AG08395 (cell line): ENCODE results near the gene ARHGEF6.

Experiments used
- DNase-seq: peaks from one replicate; pipeline ENCODE4 v3.0.0; 2012; ENCODE audit warnings: mixed read lengths, low spot score

The ARHGEF6 gene

DNA sequence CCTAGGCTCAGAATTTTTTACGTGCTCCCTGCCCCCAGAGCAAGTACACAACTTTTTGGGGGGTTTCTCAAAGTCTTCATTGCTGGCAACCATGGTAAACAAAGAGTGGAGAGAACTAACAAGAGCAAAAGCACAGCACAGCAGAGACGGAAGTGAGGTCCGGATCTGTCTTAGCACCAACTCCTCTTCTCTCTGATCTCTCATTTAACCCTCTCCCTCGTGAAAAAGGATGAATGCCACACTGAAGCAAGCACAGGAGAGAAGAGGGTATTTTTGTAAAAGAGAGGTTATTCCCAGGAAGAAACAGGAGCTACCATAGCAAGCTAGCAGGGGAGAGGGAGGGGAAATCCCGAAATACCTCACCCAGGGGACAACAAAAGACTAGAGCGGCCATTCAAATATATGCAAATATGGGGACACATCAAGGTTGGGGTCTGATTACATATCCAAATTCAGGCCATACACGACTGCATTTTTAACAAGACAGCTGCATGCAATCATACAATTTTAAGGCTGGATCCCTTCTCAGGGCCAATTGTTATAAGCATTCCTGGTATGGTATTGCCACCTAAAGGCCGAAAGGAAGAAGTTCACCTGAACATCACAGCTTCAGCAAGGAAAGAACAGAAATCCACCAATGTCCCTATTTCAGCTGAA lies 86.2 kb downstream of the ARHGEF6 start:
- DNase-seq = peak; percentile 68

DNA sequence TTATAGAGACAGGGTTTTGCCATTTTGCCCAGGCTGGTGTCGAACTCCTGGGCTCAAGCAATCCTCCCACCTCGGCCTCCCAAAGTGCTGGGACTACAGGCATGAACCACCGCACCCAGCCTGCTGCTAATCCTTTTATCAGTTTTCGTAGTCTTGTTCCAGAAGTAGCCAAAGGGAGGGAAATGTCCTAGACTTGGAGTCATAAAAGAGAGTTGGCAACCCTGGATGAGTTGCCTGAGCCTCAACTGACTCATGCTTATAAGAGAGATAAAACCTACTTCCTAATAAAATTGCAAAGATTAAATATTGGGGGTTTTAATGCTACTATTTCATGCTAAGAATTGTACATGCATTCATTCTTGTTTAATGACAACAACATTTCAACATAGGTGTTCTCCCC lies 88.5 kb downstream of the ARHGEF6 start:
- no peak for DNase-seq

DNA sequence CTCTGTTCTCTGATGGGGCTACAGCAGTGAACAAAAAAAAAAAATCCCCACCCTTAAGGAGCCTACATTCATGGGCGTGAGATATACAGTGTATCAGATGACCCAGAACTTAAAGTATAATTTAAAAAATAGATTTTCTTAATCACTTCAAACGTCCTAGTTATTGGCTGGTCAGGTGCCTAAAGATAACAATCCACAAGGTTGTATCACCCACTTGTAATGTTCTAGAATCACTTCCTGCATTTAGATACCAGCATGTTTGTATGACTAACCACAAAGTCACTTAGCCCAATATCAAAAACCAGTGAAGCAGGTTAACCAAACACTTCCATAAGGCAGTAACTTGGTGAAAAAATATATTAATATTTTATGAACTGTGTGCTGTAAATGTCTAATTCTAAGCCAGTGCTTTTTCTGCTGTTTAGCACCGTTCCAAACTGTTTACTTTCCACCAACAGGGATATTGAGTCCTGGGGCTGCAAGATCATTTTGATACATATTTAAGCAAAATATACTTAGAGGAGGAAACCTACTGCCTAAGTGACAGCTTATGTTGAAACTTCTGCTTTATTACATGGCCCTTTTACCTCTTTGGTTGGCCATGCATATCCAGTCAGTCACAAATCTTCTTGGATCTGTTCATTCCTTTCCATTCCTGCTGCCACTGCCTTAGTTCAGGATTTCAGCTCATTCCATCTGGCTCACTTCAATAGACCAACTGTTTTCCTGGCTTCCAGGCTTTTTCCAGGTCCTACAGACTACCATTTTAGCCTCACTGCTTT lies 89.5 kb downstream of the ARHGEF6 start:
- no peak for DNase-seq

DNA sequence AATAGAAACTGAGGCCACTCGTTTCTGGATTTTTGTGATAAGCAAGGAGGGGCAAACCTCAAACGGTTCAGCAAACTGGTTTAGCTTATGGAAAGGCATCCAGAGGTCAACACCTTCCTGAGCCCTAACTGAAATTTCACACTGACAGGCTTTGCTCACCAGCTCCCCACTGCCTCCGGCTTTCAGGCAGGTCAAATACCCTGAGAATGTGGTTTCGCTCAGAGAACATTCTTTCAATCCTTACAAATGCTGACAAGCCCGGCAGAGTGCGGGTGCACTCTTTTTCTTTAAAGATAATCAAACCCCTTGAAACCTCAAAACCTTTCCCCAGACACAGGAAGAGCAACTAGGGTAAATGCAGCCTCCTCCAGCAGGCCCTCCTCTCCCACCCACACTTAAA lies 91.3 kb downstream of the ARHGEF6 start:
- DNase-seq = no peak

DNA sequence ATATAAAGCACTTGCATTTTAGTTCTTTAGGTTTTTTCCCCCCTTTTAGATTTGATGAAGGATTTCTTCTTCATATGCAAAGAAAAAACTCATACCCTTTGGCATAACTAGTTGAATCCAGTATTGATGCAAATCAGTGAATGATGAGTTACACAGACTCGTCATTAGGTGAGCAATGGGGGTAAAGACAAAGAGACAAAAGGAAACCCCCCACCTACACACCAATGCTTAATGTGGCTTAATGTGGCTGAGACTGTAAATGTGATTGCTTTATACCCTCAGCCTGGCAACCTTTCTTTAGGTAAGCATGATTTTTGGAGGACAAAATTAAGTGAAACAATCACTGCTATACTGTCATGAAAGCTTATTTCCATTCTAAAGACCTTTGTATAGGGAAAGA lies 93.3 kb downstream of the ARHGEF6 start:
- DNase-seq = no peak

DNA sequence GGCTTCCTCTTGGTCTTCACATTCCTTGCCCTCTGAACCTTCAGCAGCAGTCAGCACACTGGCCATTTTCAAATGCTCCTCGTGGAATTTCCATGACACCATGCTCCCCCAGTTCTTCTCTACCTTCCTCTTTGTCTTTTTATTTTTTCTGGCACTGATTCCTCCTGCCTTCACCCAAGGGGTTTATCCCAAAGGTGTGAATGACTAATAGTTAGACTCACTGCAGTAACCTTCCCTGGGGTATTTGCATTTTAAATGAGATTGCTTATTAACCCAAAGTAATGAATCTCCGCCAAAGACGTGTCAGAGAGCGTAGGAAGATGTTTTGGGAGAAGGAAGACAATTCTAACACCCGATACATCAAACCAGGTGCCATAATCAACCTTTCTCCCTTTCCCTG lies 96.6 kb downstream of the ARHGEF6 start:
- DNase-seq = no peak

DNA sequence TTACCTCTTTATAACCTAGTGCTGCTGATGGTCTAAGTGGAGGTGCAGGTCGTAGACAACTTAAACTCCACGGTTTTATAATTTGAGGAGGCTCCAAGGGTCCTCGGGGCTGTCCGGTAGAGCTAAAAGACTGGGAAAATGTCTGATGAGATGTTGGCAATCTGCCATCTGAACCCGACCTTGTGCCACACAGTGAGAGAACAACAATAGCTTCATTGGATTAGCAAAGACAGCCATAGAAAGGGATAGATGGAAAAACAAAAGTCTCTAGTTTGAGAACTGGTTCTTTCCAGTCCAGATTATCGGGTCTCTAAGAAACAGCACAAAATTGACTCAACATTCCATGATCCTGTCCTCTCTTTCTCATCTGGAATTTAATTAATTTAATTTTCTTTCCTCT lies 101.2 kb downstream of the ARHGEF6 start:
- DNase-seq = no peak

DNA sequence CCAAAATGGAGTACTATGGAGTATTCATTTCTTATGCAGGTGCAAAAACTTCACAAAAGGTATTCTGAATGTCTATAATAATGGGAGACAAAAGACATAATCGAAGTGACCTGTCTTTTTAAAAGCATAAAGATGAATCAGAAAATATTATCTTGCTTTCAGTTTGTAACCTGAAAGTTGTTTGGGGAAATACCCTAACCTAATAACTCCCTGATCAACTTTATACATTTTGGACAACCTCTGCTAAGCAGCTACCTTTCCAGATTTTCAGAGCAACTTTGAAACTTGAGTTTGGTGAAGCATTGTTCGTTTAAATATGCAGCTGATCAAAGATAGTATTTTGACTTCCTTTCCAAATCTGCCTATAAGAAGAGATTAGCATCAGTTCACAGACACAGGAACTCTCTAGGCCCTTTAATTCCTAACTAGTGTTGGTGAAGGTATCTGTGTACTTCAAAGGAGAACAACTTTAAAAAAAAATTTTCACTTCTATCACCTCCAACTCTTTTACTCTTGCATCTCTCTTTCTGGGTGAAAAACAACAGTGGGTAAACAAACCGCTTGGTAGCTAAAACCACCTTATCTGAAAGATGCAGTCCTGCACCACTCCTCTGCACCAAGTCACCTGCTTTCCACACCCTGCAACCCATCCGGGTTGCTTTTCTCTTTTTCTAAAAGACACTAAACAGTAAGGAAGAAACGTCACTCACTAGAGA lies 106.3 kb downstream of the ARHGEF6 start:
- no peak for DNase-seq

DNA sequence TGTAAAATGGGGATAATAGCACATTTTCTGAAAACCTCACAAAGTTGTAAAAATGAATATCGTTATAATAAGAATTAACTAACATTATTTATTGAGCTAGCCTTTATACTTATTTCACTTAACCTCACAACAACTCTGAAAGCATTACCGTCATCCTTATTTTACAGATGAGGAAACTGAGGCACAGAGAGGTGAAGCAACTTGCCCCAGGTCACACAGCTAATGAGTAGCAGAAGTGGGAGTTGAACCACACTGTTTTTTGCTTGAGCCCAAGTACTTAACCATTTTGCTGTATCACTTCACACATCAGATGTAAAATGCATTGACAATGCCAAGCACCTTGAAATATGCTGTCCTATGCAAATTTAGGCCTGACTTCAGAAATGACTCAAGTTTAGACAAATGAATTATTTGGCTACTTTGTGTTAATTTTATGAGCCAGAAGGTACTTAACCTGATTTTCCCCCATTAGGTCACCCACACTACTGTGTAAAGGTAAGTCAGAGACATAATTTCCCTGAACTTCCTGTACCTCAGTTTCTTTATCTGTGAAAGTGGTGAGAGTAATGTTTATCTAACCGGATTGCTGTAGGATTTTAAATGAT lies 109.6 kb downstream of the ARHGEF6 start:
- no peak for DNase-seq

DNA sequence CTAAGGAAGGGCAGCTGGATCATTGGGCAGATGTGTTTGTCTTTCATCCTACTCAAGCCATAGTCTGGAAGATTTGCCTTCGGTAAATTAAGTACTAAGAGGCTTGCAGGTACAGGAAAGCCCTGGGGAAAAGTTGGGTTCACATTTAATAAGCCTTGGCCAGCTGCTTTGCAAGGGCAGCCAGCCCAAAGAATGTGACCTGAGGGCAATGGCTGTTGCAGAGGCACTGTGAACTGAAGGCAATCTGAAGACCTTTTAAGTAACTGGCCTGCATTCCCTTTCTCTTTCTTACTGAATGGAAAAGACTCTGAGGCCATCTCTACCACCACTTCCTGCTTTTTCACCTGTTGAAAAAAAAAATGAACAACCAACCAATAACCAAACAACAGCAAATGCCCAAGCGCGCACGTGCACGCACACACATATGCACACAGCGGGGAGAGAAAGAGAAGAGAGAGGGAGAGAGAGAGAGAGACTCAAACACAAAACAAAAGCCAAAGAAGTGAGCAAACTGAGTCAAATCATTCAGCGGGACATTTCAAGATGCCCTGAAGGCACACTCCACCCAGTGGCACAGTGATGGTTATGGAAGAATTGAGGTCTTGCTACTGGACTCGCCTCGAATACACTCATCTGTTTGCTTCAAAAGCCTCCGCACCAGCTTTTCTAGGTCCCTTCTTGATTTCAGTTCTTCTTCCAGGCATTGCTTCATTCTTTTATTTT lies 113.1 kb downstream of the ARHGEF6 start:
- DNase-seq = no peak

DNA sequence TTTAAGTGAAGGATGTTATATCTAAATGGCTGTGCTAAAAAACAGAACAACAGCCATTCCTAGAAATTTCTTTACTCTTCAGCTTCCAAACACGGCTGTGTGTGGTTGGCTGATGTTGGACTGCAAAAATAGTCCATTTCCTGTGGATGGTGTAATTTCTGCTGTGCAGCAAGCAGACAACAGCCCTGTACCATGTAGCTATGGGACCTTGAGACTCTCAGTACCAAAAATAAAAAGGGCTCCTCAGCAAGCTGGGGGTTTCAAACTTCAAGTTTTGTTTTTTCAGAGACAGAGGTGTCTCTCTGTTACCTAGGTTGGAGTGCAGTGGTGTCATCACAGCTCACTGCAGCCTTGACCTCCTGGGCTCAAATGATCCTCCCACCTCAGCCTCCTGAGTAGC lies 114.6 kb downstream of the ARHGEF6 start:
- no peak for DNase-seq

DNA sequence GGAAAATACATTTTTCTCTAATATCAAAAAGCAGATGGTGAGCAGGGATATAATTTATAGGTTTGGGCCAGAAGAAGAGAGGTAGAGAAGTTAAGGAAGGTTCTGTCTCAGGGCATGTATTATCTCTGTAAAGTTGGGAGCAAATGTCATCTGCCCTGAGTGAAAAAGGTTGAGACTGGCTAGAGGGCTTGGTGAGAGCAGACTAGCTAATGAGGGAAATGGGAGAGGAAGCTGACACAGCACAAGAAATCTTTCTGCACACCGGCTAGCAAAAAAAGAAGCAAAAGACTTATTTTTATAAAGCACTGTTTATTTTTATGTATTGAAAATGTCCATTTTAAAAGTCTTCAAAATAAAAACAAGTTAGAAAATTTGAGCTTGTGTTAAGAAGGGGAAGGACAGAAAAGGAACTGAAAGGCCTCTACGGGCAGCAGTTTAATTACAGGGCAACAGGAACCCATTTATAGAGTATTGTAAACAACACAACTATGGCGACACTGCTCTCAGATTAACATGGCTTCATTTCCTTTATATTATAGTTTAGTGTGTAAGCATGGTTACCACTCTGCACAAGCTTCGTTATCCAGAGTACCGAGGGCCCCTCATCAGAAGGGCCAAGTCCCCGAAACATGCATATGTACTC lies 115.4 kb downstream of the ARHGEF6 start:
- DNase-seq = no peak

DNA sequence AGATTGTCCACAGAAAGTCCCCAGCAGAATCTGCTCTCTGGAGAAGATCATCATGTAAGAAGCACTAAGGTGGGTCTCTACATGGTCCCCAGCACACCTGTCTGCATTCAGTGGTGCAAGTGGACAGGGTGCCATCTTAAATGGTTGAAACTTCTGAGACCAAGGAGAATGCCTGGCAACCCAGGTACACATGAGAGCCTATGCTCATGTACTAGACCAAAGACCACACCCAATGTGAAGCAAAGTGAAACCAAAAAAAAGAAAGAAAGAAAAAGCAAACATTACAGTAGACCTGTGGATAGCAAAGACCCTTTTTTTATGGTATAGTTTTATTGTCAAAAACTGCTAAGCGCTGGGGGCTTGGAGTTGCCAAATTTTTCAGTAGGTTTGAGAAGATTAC lies 117.8 kb downstream of the ARHGEF6 start:
- DNase-seq = no peak

DNA sequence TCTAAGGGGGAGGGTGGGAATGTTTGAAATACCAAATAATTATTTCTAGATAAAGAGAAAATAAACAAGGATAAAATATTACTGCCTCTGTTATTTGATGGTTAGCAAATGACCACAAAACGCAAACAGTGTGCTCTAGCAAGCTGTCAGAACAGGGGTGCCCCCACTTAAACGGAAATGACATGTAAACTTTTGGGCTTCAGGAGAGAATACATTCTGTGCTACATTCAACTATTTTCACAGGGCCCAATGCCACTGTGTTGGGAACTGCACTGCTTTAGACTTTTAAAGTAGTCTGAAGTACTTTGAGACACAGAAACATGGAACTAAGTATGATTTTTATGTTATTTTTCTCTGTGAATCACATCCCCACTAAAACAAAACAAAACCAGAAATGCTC lies 118.6 kb downstream of the ARHGEF6 start:
- DNase-seq = no peak

DNA sequence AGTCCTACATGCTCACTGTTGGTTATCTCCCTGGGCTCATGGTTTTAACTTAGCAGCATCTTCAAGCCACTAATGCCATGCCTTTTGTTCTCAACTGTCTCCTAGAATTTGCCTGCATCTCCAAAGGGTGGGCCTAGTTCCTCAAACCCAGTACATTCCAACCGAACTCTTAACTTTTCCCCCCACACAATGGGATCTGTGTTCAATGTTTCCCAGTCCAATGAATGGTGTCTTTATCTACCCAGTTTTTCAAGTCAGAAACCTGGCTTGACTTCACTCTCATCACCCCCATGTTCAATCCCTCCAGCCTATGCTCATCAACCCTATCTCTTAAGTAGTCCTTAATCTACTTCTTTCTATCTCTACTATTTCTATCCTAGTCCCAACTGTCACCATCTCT lies 119.8 kb downstream of the ARHGEF6 start:
- no peak for DNase-seq

DNA sequence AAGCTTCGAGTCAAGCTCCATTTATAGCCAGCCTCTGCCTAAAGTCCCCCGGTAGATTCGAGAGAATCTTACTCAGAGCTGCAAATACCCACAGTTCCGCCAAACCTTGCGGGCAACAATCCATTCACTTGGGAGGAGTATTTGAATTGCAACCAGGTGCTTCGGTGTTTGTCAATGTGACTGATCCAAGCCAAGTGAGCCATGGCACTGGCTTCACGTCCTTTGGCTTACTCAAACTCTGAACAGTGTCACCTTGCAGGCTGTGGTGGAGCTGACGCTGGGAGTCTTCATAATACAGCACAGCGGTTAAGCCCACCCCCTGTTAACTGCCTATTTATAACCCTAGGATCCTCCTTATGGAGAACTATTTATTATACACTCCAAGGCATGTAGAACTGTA lies 121.6 kb downstream of the ARHGEF6 start:
- DNase-seq = no peak

DNA sequence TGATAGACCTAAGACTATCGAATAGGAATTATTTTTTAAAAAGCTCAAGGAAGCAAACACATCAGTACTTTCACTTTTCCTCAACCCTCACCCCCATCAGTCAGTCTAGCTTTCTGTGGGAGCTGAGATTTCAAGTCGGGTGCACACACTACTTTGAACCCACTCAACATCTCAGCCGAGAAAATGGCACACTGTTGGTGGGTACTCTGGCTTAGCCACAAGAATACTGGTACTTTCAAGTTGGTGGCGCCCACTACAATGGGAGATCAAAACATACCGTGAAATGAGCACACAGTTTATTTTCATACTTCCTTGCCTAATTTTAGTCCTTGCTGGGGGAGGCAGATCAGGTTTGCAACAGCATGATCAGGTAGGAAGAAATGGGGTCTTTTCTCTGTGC lies 122.6 kb downstream of the ARHGEF6 start:
- DNase-seq = no peak

DNA sequence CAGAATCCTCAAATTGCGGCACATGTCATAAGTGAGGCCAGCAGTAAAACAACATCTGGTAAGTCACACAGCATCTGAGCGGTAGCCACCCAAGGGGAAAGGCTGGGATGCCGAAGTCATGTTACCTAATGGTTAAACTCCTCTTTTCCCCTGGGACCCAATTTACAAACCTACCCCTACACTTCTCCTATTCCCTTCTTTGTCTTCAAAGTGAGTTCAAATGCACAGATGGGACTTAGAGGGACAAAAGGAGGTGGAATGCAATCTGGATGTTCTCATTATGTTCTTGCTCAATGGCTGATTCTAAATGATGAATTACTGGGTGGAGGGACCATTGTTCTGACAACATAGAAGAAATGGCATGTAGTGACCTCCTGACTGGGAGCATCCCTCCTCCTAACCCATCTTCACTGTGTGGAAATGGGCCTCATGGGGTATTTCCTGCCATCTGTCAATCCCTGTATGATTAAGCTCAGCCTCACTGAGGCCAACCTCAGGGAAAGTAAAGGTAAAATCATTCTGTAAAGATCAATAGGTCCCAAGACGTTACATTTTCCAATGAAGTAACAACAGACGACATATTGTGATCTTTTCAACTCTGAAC lies 124.3 kb downstream of the ARHGEF6 start:
- no peak for DNase-seq

DNA sequence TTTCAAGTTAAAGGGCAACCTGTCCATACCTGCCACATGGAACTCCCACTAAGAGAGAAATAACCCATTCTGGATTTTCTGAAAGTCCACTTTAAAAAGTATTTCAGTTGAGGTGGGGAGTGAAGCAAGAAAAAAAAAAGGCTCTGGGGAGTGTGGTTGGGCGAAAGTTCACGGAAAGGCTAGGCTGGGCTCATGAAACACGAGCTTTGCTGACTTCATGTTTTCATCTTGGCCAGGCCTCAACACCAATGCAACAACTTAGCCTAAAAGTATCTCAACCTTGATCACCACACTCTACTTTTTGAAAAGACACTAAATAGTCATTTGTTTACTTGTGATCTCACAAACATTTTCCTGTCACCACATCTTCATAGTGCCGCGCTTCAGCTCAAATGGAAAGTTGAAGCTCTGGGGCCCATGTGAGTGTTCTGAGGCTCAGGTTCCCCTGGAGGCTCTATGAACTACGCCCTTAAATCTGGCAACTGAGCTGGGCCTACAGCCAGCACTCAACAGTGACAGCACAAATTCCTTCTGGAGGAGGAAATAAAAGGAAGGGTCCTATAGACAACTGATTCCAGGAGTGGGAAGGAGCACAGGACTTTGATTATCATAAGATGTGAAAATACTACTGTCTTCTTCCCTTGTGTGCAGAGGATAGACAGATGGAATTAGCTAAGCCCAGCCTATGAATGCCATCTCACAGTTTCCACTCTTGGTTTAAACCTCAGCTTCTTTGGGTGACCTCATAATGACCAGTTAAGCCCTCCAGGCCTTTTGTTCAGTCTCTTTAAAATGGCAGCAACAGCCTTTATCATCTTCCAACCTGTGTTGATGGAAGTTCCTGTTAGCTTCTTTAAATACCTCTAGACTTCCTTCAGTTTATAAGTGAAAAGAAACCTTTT lies 127.7 kb downstream of the ARHGEF6 start:
- no peak for DNase-seq

DNA sequence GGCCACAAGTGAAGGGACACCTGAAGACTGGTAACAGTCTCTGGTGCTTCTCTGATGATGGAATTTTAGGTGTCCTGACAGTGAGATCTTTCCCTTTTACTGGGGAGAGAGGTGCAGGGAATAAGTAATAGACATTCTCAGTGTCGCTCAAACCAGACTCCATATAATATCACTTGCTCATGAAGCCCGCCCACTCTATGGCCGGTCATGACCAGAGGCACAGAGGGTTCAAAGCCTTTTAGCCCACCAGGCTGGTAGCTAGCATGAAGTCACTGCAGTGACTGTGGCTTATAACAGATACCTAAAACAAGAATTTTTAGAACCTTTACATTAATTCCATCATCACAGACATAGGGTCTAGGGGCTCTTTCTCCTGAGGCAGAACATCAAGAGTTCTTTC lies 129.9 kb downstream of the ARHGEF6 start:
- no peak for DNase-seq
